RWPE2 (cell line): ENCODE results near the gene NANOS2.
A peak's percentile ranks its signal among the peaks of the same experiment; 100 is the strongest.

ENCODE experiments used
- ATAC-seq: fragments of 200-7000 bp; cut with Tn5 transposase; 3 replicates; pipeline ENCODE4 v1.9.1; 2021; ENCODE audit warnings: low read depth
- DNase-seq: peaks from one replicate; pipeline ENCODE4 v3.0.0-alpha.2; 2020; ENCODE audit warnings: low spot score
- H3K27ac ChIP-seq: fragments of 450-650 bp; 2 replicates; pipeline ENCODE4 v1.5.1; 2017; ENCODE audit warnings: mild to moderate bottlenecking; ENCODE audit not compliant: poor library complexity, severe bottlenecking
- H3K27me3 ChIP-seq: fragments of 250-450 bp; sonication (Bioruptor Pico); 2 replicates; pipeline ENCODE4 v1.5.1; 2021; ENCODE audit warnings: mild to moderate bottlenecking, moderate library complexity; ENCODE audit not compliant: insufficient read depth, poor library complexity, severe bottlenecking
- H3K36me3 ChIP-seq: fragments of 250-450 bp; sonication (Bioruptor Pico); 2 replicates; pipeline ENCODE4 v1.5.1; 2020; ENCODE audit warnings: low read depth, mild to moderate bottlenecking, moderate library complexity
- H3K4me1 ChIP-seq: fragments of 250-450 bp; sonication (Bioruptor Pico); 2 replicates; pipeline ENCODE4 v1.5.1; 2021; ENCODE audit warnings: mild to moderate bottlenecking, moderate library complexity; ENCODE audit not compliant: insufficient read depth, poor library complexity, severe bottlenecking
- H3K4me3 ChIP-seq: fragments of 250-450 bp; sonication (Bioruptor Pico); 2 replicates; pipeline ENCODE4 v1.5.1; 2021; ENCODE audit warnings: mild to moderate bottlenecking, moderate library complexity; ENCODE audit not compliant: severe bottlenecking
- H3K9me3 ChIP-seq: fragments of 250-450 bp; sonication (Bioruptor Pico); 2 replicates; pipeline ENCODE4 v1.5.1; 2021; ENCODE audit warnings: mild to moderate bottlenecking, moderate library complexity; ENCODE audit not compliant: severe bottlenecking
- TF ChIP-seq, protein P1 (sequence below): fragments of 450-650 bp; IDR thresholded peaks from one replicate; pipeline ENCODE4 v1.5.1; 2017; ENCODE audit warnings: mild to moderate bottlenecking, moderate library complexity; ENCODE audit not compliant: poor library complexity, severe bottlenecking

Gene NANOS2

DNA sequence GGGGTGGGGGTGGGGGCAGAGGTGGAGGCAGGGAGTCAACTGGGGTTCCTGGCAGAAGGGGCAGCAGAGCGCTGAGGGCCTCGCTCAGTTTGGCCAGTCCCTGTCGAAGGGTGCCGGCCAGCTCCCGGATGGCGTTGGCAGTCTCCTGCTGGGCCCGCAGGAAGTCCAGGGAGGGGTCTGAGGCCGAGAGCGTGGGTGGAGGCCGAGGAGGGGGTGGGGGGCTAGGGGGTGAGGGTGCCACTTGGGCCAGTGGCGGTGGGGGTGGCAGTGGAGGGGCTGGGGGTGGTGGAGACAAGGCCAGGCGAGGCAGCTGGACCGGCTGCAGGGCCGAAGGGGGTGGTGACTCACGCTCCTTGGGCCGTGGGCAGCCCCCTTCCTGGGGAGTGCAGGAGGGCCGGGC lies 23.7 kb downstream of the NANOS2 start:
- Histone ChIP-seq H3K27me3 (no peaks in the 10 kb centered on the region), H3K36me3 (no peaks in the 10 kb centered on the region), H3K4me1 (no peaks in the 10 kb centered on the region), H3K27ac (no peak overlapping the region), H3K9me3 (no peaks in the 10 kb centered on the region), H3K4me3 (no peak overlapping the region)
- TF ChIP-seq, protein P1, sequence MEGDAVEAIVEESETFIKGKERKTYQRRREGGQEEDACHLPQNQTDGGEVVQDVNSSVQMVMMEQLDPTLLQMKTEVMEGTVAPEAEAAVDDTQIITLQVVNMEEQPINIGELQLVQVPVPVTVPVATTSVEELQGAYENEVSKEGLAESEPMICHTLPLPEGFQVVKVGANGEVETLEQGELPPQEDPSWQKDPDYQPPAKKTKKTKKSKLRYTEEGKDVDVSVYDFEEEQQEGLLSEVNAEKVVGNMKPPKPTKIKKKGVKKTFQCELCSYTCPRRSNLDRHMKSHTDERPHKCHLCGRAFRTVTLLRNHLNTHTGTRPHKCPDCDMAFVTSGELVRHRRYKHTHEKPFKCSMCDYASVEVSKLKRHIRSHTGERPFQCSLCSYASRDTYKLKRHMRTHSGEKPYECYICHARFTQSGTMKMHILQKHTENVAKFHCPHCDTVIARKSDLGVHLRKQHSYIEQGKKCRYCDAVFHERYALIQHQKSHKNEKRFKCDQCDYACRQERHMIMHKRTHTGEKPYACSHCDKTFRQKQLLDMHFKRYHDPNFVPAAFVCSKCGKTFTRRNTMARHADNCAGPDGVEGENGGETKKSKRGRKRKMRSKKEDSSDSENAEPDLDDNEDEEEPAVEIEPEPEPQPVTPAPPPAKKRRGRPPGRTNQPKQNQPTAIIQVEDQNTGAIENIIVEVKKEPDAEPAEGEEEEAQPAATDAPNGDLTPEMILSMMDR: no peak
- ATAC-seq (no peak), DNase-seq (no peak)

DNA sequence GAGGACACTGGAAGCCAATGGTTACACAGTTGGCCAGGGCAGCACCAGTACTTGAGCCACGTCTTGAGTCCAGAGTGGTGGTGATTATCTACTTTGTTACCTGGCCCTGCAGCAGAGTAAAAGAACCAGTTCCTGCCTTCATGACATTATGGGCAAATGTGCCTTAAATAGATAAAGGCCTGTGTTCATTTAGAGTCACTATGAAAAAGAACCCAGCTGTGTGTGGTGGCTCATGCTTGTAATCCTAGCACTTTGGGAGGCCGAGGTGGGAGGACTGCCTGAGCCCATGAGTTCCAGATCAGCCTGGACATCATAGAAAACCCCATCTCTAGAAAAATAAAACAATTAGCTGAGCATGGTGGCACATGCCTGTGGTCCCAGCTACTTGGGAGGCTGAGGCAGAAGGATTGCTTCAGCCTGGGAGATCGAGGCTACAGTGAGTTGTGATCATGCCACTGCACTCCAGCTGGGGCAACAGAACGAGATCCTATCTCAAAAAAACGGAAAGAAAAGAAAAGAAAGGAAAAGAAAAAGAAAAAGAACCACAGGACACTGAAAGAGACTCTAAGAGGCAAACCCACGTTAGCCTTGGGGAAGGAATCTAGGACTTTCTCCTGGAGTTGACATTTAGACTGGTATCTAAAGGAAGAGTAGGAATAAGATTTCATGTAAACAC lies 25.2 kb downstream of the NANOS2 start:
- DNase-seq: no peak
- H3K4me3 ChIP-seq: no peak overlapping the region
- no peak for ATAC-seq

DNA sequence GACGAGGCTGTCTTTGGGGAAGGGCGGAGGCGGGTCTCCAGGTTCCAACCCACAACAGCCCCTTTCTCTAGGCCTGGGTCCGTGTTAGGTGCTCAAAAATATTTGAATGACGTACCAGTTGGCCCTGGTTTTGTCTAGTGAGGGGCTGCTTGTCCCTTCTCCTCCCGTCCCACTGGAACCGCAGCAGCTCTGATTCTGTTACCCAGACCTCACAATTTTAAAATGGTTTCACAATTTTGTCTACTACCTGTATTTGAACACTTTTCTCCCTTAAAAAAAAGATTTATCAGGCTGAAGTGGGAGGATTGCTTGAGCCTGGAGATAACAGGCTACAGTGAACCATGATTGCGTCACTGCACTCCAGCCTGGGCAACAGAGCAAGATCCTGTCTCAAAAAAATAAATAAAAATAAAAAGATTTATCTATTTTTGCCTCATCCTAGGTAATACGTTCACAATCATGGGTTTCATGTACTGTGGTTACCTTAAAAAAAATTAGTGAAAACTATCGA lies 27.3 kb downstream of the NANOS2 start:
- peaks cover 4% of the 10 kb centered on the region for H3K36me3 ChIP-seq
- H3K27ac ChIP-seq: peak overlapping the region; percentile 61
- DNase-seq: no peak
- TF ChIP-seq, protein P1: no peak
- H3K27me3 ChIP-seq: no peaks in the 10 kb centered on the region
- H3K4me1 ChIP-seq: peaks cover 6% of the 10 kb centered on the region
- H3K9me3 ChIP-seq: no peaks in the 10 kb centered on the region
- ATAC-seq: no peak
- H3K4me3 ChIP-seq: peak overlapping the region; percentile 69

More for the DNA sequence above, 25.2 kb downstream of the NANOS2 start:
- Histone ChIP-seq H3K9me3 (no peaks in the 10 kb centered on the region), H3K36me3 (no peaks in the 10 kb centered on the region; the same call in 1 of the 2 replicates), H3K27ac (no peak overlapping the region), H3K4me1 (no peaks in the 10 kb centered on the region), H3K27me3 (no peaks in the 10 kb centered on the region)
- TF ChIP-seq, protein P1: no peak

DNA sequence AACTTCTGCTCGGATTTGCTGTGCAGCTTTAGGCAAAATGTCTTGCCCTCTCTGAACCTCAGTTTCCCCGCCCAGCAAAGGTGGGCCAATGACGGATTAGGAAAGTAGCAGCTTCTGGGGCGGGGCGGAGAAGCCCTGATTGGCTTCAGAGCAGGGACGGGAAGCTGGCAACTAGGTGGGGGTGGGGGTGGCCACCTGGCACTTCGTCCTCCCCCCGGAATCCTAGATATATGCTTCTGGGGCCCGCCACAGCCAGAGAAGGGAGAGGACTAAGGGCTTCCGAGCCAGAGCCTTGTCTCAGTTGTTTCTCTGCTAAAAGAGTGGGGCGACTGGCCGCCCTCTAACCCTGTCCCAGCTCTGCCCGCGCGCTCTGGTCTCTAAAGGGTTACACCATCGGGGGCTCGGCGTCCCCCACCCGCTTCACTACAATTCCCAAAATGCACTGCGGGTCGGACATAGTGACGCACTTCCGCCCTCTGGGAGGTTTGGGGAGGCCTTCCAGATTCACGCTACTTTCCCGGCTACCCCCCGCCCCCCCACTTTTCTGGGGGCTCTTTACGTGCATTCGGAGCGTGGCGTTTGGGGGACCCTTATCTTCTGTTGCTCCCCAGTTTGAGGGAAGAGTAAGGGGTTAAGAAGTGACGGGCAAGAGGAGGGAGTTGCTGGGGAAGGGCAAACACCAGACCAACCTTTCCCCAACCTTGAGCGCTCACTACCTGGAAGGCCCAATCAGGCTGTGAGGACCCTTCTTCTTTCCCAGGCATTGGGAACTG lies 28.0 kb downstream of the NANOS2 start:
- Histone ChIP-seq H3K9me3 (no peaks in the 10 kb centered on the region), H3K27me3 (no peaks in the 10 kb centered on the region), H3K4me1 (peaks cover 6% of the 10 kb centered on the region), H3K36me3 (peaks cover 4% of the 10 kb centered on the region), H3K27ac (peak overlapping the region; percentile 61), H3K4me3 (peak overlapping the region; percentile 69)
- DNase-seq (peak; percentile 94), ATAC-seq (peak; percentile 67)
- TF ChIP-seq, protein P1: no peak
